SK-N-MC (cell line): ENCODE results near the gene RGS6.

ENCODE experiments used
- EZH2 ChIP-seq: fragments of 200-600 bp; sonication (generic); IDR thresholded peaks from one replicate; pipeline ENCODE4 v1.6.1; 2017; ENCODE audit warnings: antibody characterized with exemption
- FOXP2 ChIP-seq: optimal IDR thresholded peaks from 2 replicates; pipeline ENCODE3; 2011; ENCODE audit warnings: mild to moderate bottlenecking, moderate library complexity; ENCODE audit not compliant: insufficient read depth; ENCODE audit errors: extremely low read length, control extremely low read depth
- POLR2AphosphoS5 ChIP-seq: IDR thresholded peaks from 2 replicates; pipeline ENCODE4 v1.6.1; 2012; ENCODE audit warnings: mild to moderate bottlenecking, low read depth, low read length, borderline replicate concordance

DNA sequence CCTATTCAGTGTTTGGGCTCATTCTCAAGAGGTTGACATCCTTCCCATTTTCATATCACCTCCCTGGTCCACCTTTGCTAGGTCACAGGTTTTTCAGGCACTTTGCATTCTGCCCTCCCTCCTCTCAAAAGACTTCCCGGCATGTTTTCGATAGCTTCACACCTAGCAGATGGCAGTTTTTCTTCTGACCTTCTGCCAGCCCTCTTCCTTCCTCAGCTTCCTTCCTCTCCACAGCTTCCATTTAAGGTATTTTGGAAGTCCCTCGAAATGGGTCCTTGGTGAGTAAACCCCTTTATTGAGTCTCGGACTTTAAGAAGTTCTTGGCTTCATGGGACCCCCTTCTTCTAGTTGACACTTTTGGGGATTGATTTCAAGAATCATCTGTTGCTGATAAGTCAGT, 358.0 kb downstream of the RGS6 start:
- TF ChIP-seq POLR2AphosphoS5 (no peak), EZH2 (no peak), FOXP2 (no peak)
